GM19372 (cell line): ENCODE results near the gene ANXA4.
"Not testable (repeated sequence)": the region's sequence is repeated elsewhere in the genome, so short reads cannot be mapped to it uniquely, and the experiment has no call there.

Experiments used
- ATAC-seq: cut with Tn5 transposase; IDR thresholded peaks from one replicate; pipeline ENCODE4 v1.9.1; 2021; ENCODE audit warnings: mild to moderate bottlenecking, low read depth, moderate library complexity; ENCODE audit not compliant: unreplicated experiment

The ANXA4 gene

GRCh38 chr2:69718338-69718965 is 23.5 kb upstream of the ANXA4 start:
- no peak for ATAC-seq

GRCh38 chr2:69720404-69720803 is 21.5 kb upstream of the ANXA4 start:
- no peak for ATAC-seq

DNA sequence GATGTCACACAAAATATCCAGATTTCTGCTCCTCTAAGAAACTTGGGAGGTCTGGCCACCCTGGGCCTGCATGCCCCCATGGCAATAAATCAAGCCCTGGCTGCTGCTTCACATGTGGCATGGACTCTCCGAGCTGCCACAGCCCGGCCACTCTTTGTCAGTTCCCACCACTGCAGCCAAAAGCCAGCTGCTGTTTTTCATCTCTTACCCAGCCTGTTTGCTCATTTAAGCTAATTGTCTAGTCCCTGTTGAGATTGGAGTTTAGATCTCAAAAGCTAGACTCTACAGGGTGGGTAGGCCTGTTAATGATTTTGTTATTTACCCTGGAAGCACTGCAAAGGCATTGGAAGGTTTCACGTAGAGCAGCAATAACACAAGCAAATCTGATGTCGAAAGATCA is 20.9 kb upstream of the ANXA4 start:
- ATAC-seq = no peak

DNA sequence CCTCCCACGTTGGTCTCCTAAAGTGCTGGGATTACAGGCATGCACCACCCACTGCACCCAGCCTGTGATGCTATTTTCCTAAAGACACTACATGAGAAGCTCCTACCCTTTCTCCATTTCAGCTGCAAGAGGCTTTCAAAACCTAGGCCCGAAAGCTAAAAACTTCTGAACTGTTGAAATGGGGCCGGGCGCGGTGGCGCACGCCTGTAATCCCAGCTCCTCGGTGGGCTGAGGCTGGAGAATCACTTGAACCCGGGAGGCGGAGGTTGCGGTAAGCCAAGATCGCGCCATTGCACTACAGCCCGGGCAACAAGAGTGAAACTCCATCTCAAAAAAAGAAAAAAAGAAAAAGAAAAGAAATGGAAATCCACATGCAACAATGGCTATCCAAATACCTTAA is 18.1 kb upstream of the ANXA4 start:
- no peak for ATAC-seq

DNA sequence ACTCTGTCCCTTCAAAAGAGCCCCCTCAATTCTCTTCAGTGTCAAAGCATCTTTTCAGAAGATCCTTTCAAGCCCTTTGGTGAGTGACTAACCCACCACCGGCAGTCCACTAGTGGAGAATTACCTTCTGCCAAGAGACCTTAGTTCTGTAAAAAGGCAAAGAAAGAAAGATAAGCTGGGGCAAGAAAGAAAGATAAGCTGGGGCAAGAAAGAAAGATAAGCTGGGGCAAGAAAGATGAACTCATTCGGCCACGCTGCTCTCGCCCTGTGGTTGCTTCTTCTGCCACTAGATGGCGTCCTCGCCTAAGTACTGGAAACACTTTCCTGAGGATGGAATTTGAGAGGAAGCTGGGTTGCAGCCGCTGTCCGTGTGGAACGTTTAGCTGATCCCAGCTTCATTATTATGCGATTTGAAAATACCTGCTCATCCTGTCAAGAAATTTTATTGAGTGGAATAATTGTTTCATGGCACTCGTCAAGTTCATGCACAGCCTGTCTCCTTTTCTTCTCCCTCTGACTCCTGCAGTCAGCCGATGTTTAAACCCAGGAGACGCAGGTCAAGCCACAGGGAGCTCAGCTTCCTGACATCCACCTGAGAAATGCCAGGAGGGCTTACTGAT is 17.3 kb upstream of the ANXA4 start:
- ATAC-seq = no peak

DNA sequence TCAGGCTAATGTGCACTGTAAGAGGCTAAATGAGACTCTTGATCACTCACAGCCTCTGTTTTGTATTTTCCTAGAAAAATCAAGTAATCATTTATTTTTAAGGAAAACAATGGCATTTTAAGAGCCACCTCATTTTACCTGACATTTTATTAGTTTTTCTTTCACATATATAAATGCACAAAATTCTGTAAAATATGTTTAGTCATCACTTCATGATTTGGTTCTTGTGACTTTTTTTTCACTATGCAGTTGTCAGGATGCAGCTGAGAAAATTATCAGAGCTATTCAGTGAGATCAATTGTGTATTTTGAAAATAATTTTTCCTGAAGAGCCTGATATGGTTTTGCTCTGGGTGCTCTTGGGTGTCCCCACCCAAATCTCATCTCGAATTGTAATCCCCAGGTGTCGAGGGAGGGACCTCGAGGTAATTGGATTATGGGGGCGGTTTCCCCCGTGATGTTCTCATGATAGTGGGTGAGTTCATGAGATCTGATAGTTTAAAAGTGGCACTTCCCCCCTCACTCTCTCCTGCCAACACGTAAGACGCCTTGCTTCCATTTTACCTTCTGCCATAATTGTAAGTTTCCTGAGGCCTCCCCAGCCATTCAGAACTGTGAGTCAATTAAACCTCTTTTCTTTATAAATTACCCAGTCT is 16.1 kb upstream of the ANXA4 start:
- no peak for ATAC-seq

- no peak for ATAC-seq
Measured at GRCh38 chr2:69729266-69729665, 12.7 kb upstream of the ANXA4 start.

- ATAC-seq = no peak
Measured at GRCh38 chr2:69729781-69730180, 12.2 kb upstream of the ANXA4 start.

- ATAC-seq = no peak
Measured at GRCh38 chr2:69731147-69731970, 10.6 kb upstream of the ANXA4 start.

DNA sequence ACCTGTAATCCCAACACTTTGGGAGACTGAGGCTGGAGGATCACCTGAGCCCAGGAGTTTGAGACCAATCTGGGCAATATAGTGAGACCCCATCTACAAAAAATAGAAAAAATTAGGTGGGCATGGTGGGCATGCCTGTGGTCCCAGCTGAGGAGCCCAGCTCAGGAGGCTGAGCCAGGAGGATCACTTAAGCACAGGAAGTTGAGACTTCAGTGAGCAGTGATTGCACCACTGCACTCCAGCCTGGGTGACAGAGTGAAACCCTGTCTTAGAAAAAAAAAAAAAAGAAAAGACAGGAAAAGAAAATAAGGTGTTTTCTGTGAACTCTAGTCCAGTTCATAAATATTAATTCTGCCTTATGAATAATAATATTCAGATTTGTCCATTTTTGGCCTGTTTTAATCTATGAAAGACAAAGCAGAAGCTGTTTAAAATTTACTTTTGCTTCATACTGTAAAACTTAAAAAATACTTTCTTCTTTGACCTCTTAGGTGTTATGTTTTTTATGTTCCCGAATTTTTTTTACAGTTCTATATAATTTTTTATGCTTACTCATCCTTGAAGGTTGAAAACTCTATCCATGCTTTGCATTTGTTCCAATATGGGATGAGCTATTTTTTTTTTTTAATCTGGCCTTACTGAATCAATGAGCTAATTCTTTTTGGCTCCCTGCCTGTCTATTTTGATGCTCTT is 8.4 kb upstream of the ANXA4 start:
- ATAC-seq = no peak

- ATAC-seq = no peak
Measured at GRCh38 chr2:69734035-69734611, 7.8 kb upstream of the ANXA4 start.

DNA sequence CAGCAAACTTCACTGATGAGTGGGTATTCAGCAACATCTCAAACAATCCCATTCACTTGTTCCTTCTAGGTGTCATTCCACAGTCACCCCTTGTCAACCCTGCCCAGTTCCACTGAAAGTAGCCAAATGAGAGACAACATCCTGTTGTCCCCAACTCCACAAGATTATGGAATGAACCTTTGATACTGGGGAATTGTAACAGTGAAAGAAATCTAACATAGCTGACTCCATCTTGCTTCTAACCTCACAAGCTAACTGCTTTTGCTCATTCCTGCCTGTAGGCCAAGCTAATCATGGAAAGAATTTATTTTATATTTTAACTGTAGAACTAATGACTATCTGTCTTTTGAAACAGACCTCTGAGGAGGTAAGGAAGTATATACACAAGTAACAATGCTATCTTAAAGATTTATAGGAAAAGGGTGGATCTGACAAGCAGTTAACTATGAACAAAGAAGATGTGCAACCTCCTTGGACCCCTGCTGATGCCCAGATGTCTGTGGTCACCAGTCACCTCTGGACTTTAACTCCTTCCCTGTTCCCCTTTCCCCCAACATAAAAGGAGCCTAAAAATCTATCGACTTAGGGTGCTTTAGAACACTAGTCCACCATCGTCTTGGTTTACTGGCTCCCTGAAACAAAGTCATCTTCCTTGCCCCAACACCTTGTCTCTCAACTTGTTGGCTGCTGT is 6.9 kb upstream of the ANXA4 start:
- ATAC-seq = no peak

GRCh38 chr2:69735686-69736085 is 6.2 kb upstream of the ANXA4 start:
- ATAC-seq = no peak

GRCh38 chr2:69738149-69738548 is 3.8 kb upstream of the ANXA4 start:
- not testable (repeated sequence) for ATAC-seq

- ATAC-seq = no peak
Measured at GRCh38 chr2:69740502-69740951, 1.4 kb upstream of the ANXA4 start.

- no peak for ATAC-seq
Measured at GRCh38 chr2:69741229-69741574, 732 bp upstream of the ANXA4 start.

DNA sequence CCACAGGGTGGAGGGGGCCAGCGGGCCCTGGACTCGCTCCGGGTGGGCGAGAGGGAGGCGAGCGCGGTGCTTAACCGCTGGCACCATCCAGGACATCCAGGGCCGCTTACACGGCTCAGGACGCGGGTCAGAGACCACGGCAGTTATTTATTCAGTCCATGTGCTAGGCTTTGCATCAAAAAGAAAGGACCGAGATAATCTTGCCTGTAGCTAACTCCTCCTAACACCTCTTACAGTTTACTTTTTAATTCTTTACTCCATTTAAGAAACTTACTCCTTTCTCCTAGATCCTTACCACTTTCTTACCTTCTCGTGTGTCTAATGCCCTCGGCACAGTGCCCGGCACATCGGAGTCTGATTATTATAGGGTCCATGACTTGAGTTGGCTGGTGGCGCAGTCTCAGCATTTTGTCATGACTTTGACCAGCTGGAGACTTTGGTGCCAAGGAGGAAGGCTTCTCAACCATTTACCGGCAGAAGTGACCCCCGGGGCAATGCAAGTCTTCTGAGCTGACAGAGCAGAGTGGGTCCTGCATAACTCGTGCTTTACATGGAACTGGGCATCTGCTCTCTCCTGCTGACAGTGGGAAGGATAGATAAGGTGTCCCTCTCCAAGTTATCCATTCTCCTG is 503 bp downstream of the ANXA4 start:
- peak; percentile 42 for ATAC-seq

DNA sequence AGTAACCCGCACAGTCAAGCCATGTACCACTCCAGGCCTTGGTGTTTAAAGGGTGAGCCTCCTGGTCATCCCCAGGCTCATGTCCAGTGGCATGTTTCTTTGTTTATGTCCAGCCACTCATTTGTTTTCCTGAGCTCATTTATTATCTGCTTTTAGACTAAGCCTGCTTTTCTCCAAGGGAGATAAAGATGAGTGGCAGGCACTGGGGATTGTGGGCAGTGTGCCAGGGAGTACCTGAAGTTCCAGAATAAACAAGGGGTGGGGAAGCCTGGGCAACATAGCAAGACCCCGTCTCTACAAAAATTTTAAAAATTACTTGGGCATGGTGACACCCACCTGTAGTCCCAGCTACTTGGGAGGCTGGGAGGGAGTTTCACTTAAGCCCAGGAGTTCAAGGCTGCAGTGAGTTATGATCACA is 1.9 kb downstream of the ANXA4 start:
- no peak for ATAC-seq

DNA sequence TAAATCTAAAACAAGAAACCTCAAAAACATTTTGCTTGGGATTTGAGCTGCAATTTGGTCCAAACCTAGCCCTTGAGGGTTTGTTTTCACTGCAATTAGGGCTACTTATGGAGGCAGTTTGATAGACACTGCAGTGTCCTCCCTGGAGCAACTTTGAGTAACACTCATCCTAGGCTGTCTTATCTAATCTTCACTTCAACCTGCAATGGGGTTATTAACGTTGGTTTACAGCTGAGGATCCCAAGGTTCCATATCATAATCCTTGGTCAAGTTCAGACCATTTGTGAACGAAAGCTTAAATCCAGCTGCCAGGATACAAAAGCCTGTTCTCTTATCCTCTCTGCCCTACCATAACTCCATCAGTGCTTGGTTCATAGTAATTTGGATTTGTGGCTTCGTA is 2.5 kb downstream of the ANXA4 start:
- ATAC-seq = no peak
